HUES64 (cell line): ENCODE results near the gene PLAC8L1.
A peak's percentile ranks its signal among the peaks of the same experiment; 100 is the strongest.
"Not testable (repeated sequence)": the region's sequence is repeated elsewhere in the genome, so short reads cannot be mapped to it uniquely, and the experiment has no call there.

Experiments
- H3K27ac ChIP-seq: 2 replicates; pipeline ENCODE4 v1.7.0; 2013; ENCODE audit warnings: low read depth, low read length, inconsistent platforms
- H3K27me3 ChIP-seq: 2 replicates; pipeline ENCODE4 v1.6.1; 2013; ENCODE audit warnings: mild to moderate bottlenecking, low read length; ENCODE audit not compliant: insufficient read depth
- H3K36me3 ChIP-seq: 2 replicates; pipeline ENCODE4 v1.6.1; 2013; ENCODE audit warnings: mild to moderate bottlenecking, low read length; ENCODE audit not compliant: insufficient read depth
- H3K4me1 ChIP-seq: 2 replicates; pipeline ENCODE4 v1.6.1; 2013; ENCODE audit warnings: mild to moderate bottlenecking, low read length, moderate library complexity; ENCODE audit not compliant: insufficient read depth
- H3K4me3 ChIP-seq: 2 replicates; pipeline ENCODE4 v1.5.1; 2013; ENCODE audit warnings: mild to moderate bottlenecking, low read length, moderate library complexity
- H3K9ac ChIP-seq: 2 replicates; pipeline ENCODE4 v1.6.1; 2013; ENCODE audit warnings: mild to moderate bottlenecking, low read depth, low read length
- H3K9me3 ChIP-seq: 2 replicates; pipeline ENCODE4 v1.6.1; 2013; ENCODE audit warnings: low read depth, low read length; ENCODE audit not compliant: insufficient read depth
- WGBS: fragments of 150-250, 120-280 bp; methylation state at CpG from one replicate; pipeline ENCODE4 v1.1.7; 2013; ENCODE audit warnings: missing lambda C conversion rate; 5-methylcytosine and 5-hydroxymethylcytosine counted together

The PLAC8L1 gene

GRCh38 chr5:146109379-146109778 is 4.0 kb upstream of the PLAC8L1 start:
- WGBS = 96% methylated on average over 1 of the region's 1 CpG

GRCh38 chr5:146108870-146109269 is 3.5 kb upstream of the PLAC8L1 start:
- H3K36me3 ChIP-seq = peaks cover 36% of the 10 kb centered on the region
- not testable (repeated sequence) for H3K4me1 ChIP-seq, H3K9me3 ChIP-seq, H3K4me3 ChIP-seq, H3K27me3 ChIP-seq, H3K27ac ChIP-seq, H3K9ac ChIP-seq
- 97% methylated on average over 2 of the region's 2 CpGs for WGBS

More at GRCh38 chr5:146109379-146109778, 4.0 kb upstream of the PLAC8L1 start:
- Histone ChIP-seq H3K27me3 (no peaks in the 10 kb centered on the region), H3K9ac (no peak overlapping the region), H3K9me3 (no peaks in the 10 kb centered on the region), H3K36me3 (peaks cover 38% of the 10 kb centered on the region), H3K27ac (no peak overlapping the region), H3K4me1 (no peaks in the 10 kb centered on the region), H3K4me3 (no peak overlapping the region)

- H3K27me3 ChIP-seq = no peaks in the 10 kb centered on the region
- H3K9ac ChIP-seq = no peak overlapping the region
- WGBS = 93% methylated on average over 1 of the region's 1 CpG
- no peaks in the 10 kb centered on the region for H3K9me3 ChIP-seq
- H3K36me3 ChIP-seq = peaks cover 27% of the 10 kb centered on the region
- no peaks in the 10 kb centered on the region for H3K4me1 ChIP-seq
- H3K27ac ChIP-seq = no peak overlapping the region
- no peak overlapping the region for H3K4me3 ChIP-seq
These were observed 2.5 kb upstream of the PLAC8L1 start for GRCh38 chr5:146107901-146108300.

- H3K9me3 ChIP-seq = no peaks in the 10 kb centered on the region
- H3K4me3 ChIP-seq = no peak overlapping the region
- H3K27ac ChIP-seq = no peak overlapping the region
- WGBS = 95% methylated on average over 1 of the region's 1 CpG
- H3K27me3 ChIP-seq = no peaks in the 10 kb centered on the region
- no peak overlapping the region for H3K9ac ChIP-seq
- H3K4me1 ChIP-seq = peaks cover 15% of the 10 kb centered on the region
- peaks cover 9% of the 10 kb centered on the region for H3K36me3 ChIP-seq
These were observed 1.8 kb downstream of the PLAC8L1 start for GRCh38 chr5:146103594-146103993.

- Histone ChIP-seq H3K9me3 (no peaks in the 10 kb centered on the region), H3K27me3 (no peaks in the 10 kb centered on the region), H3K27ac (peak overlapping the region; percentile 11; the same call in 1 of the 2 replicates), H3K9ac (no peak overlapping the region), H3K4me1 (peaks cover 15% of the 10 kb centered on the region), H3K36me3 (peaks cover 9% of the 10 kb centered on the region), H3K4me3 (no peak overlapping the region)
- 61% methylated on average over 2 of the region's 2 CpGs for WGBS
These were observed 3.7 kb downstream of the PLAC8L1 start for GRCh38 chr5:146101646-146102045.

GRCh38 chr5:146098047-146098446 is 7.3 kb downstream of the PLAC8L1 start:
- Histone ChIP-seq H3K9ac (no peak overlapping the region), H3K27ac (no peak overlapping the region), H3K4me1 (peaks cover 15% of the 10 kb centered on the region), H3K9me3 (no peaks in the 10 kb centered on the region), H3K27me3 (no peaks in the 10 kb centered on the region), H3K36me3 (no peaks in the 10 kb centered on the region), H3K4me3 (no peak overlapping the region)
- WGBS = 95% methylated on average over 6 of the region's 6 CpGs

GRCh38 chr5:146091881-146092280 is 13.5 kb downstream of the PLAC8L1 start:
- Histone ChIP-seq H3K9ac (no peak overlapping the region), H3K27me3 (no peaks in the 10 kb centered on the region), H3K4me3 (no peak overlapping the region), H3K4me1 (no peaks in the 10 kb centered on the region), H3K9me3 (no peaks in the 10 kb centered on the region), H3K36me3 (no peaks in the 10 kb centered on the region), H3K27ac (no peak overlapping the region)
- 80% methylated on average over 1 of the region's 3 CpGs for WGBS

- Histone ChIP-seq H3K4me3 (no peak overlapping the region), H3K9me3 (no peaks in the 10 kb centered on the region), H3K9ac (no peak overlapping the region), H3K4me1 (no peaks in the 10 kb centered on the region), H3K27me3 (no peaks in the 10 kb centered on the region), H3K27ac (no peak overlapping the region), H3K36me3 (no peaks in the 10 kb centered on the region)
These were observed 16.1 kb downstream of the PLAC8L1 start for GRCh38 chr5:146089287-146089686.

- Histone ChIP-seq H3K9me3 (no peaks in the 10 kb centered on the region), H3K27ac (no peak overlapping the region), H3K9ac (no peak overlapping the region), H3K27me3 (no peaks in the 10 kb centered on the region), H3K4me1 (no peaks in the 10 kb centered on the region), H3K4me3 (no peak overlapping the region), H3K36me3 (no peaks in the 10 kb centered on the region)
- WGBS = 94% methylated on average over 3 of the region's 3 CpGs
These were observed 17.3 kb downstream of the PLAC8L1 start for GRCh38 chr5:146088098-146088497.

- Histone ChIP-seq H3K27me3 (no peaks in the 10 kb centered on the region), H3K9me3 (no peaks in the 10 kb centered on the region), H3K36me3 (no peaks in the 10 kb centered on the region), H3K9ac (no peak overlapping the region), H3K4me3 (no peak overlapping the region), H3K27ac (no peak overlapping the region), H3K4me1 (peaks cover 3% of the 10 kb centered on the region)
- WGBS = 96% methylated on average over 4 of the region's 4 CpGs
These were observed 21.0 kb downstream of the PLAC8L1 start for GRCh38 chr5:146084376-146084775.

GRCh38 chr5:146082798-146083197 is 22.6 kb downstream of the PLAC8L1 start:
- Histone ChIP-seq H3K36me3 (no peaks in the 10 kb centered on the region), H3K9me3 (no peaks in the 10 kb centered on the region), H3K4me1 (peaks cover 17% of the 10 kb centered on the region), H3K27ac (no peak overlapping the region), H3K9ac (no peak overlapping the region), H3K27me3 (no peaks in the 10 kb centered on the region), H3K4me3 (no peak overlapping the region)
- WGBS = 94% methylated on average over 2 of the region's 3 CpGs

- Histone ChIP-seq H3K9me3 (no peaks in the 10 kb centered on the region), H3K9ac (no peak overlapping the region), H3K27me3 (no peaks in the 10 kb centered on the region), H3K4me3 (no peak overlapping the region), H3K36me3 (no peaks in the 10 kb centered on the region), H3K27ac (no peak overlapping the region), H3K4me1 (peaks cover 25% of the 10 kb centered on the region)
- WGBS = 85% methylated on average over 6 of the region's 6 CpGs
These were observed 23.8 kb downstream of the PLAC8L1 start for GRCh38 chr5:146081556-146081955.
